ENCODE measurements around the gene AKR7A2. TPM values are rescaled to one million over a fixed set of nuclear protein-coding genes. Genes with fewer than 3 reads are reported as not detected.
A peak's percentile ranks its signal among the peaks of the same experiment; 100 is the strongest.

The AKR7A2 gene
- total RNA-seq, 4 donors from 2014 or later: 45.2 to 68.2 (median 59.6) TPM

- Histone ChIP-seq H3K27me3 (no peaks in the 10 kb centered on the region), H3K27ac (replicated peaks in 1 of 4) (no peak overlapping the region), H3K4me3 (no peak overlapping the region), H3K36me3 (peaks cover 24 to 95% (median 82%) of the 10 kb centered on the region in 4 donors), H3K9me3 (no peaks in the 10 kb centered on the region), H3K4me1 (no peaks in the 10 kb centered on the region)
- TF ChIP-seq CTCF (IDR thresholded peaks at IDR 0.05) (no peak), POLR2A (IDR thresholded peaks at IDR 0.05; ENCODE audit: low read depth) (no peak), POLR2AphosphoS5 (IDR thresholded peaks at IDR 0.05) (peak in 1 of 2 donors; percentile 16), EP300 (IDR thresholded peaks at IDR 0.05) (no peak)
- DNase-seq (ENCODE audit: extremely low spot score): no peak
- intact Hi-C loops (cut with DNase I): no loop called here
- WGBS: 87% methylated on average over 27 of the region's 32 CpGs
Measured at GRCh38 chr1:19325958-19326747, 14.2 kb upstream of the AKR7A2 start.

- intact Hi-C loops (cut with DNase I): no loop called here
- no peaks in the 10 kb centered on the region for H3K9me3 ChIP-seq
- H3K36me3 ChIP-seq: peaks cover 24 to 94% (median 79%) of the 10 kb centered on the region in 4 donors
- H3K4me1 ChIP-seq: no peaks in the 10 kb centered on the region
- no peak overlapping the region for H3K27ac ChIP-seq (replicated peaks in 1 of 4)
- H3K27me3 ChIP-seq: no peaks in the 10 kb centered on the region
- TF ChIP-seq CTCF (IDR thresholded peaks at IDR 0.05) (no peak), POLR2AphosphoS5 (IDR thresholded peaks at IDR 0.05) (no peak), EP300 (IDR thresholded peaks at IDR 0.05) (no peak), POLR2A (IDR thresholded peaks at IDR 0.05; ENCODE audit: low read depth) (no peak)
- H3K4me3 ChIP-seq: no peak overlapping the region
- no peak for DNase-seq (ENCODE audit: extremely low spot score)
- 82% methylated on average over 14 of the region's 19 CpGs for WGBS
Measured at GRCh38 chr1:19325368-19325957, 13.5 kb upstream of the AKR7A2 start.

GRCh38 chr1:19324665-19324990, 12.7 kb upstream of the AKR7A2 start:
- no peak for DNase-seq (ENCODE audit: extremely low spot score)
- Histone ChIP-seq H3K4me3 (no peak overlapping the region), H3K4me1 (no peaks in the 10 kb centered on the region), H3K27me3 (no peaks in the 10 kb centered on the region), H3K36me3 (peaks cover 24 to 86% (median 75%) of the 10 kb centered on the region in 4 donors), H3K27ac (replicated peaks in 1 of 4) (no peak overlapping the region), H3K9me3 (no peaks in the 10 kb centered on the region)
- TF ChIP-seq POLR2AphosphoS5 (IDR thresholded peaks at IDR 0.05) (no peak), CTCF (IDR thresholded peaks at IDR 0.05) (no peak)
- intact Hi-C loops (cut with DNase I): no loop called here
- WGBS: 100% methylated on average over 1 of the region's 9 CpGs

GRCh38 chr1:19323987-19324664, 12.2 kb upstream of the AKR7A2 start:
- H3K27ac ChIP-seq (replicated peaks in 1 of 4): no peak overlapping the region
- peaks cover 24 to 87% (median 76%) of the 10 kb centered on the region in 4 donors for H3K36me3 ChIP-seq
- TF ChIP-seq POLR2AphosphoS5 (IDR thresholded peaks at IDR 0.05): no peak
- TF ChIP-seq POLR2A (IDR thresholded peaks at IDR 0.05; ENCODE audit: low read depth): no peak
- TF ChIP-seq EP300 (IDR thresholded peaks at IDR 0.05): no peak
- TF ChIP-seq CTCF (IDR thresholded peaks at IDR 0.05): no peak
- no peaks in the 10 kb centered on the region for H3K27me3 ChIP-seq
- DNase-seq (ENCODE audit: extremely low spot score): no peak
- intact Hi-C loops (cut with DNase I): no loop called here
- H3K9me3 ChIP-seq: no peaks in the 10 kb centered on the region
- 87% methylated on average over 23 of the region's 23 CpGs for WGBS
- no peak overlapping the region for H3K4me3 ChIP-seq
- H3K4me1 ChIP-seq: no peaks in the 10 kb centered on the region
